Right lobe of liver (tissue), 4 donors: Measurements from ENCODE around the gene DDX46.

Experiments
- CTCF ChIP-seq, 4 donors: fragments of 200-600 bp in 3 of 4; fragments of 450-650 bp in 1 of 4; IDR thresholded peaks; one replicate each; pipeline versions ENCODE4 v1.5.1 to v1.8.0; 2016 to 2022; ENCODE audit warnings: antibody characterized with exemption in 4 of 4, mild to moderate bottlenecking in 2 of 4
- POLR2A ChIP-seq: fragments of 450-650 bp; IDR thresholded peaks from one replicate; pipeline ENCODE4 v1.6.1; 2017; ENCODE audit warnings: antibody characterized with exemption, mild to moderate bottlenecking
- donor health status: DM: no; HTN: no; CAD: no.
- donor health status: DM: no; HTN: no; CAD: no.
- donor health status: DM: no; HTN: yes; CAD: no.

GRCh38 chr5:134833340-134834032, 74.9 kb downstream of the DDX46 start:
- no peak for TF ChIP-seq CTCF (IDR thresholded peaks at IDR 0.05)
- no peak for TF ChIP-seq POLR2A
